Esophagus squamous epithelium (tissue), 4 donors: Measurements from ENCODE around the gene TMEM234.

Experiments
- CTCF ChIP-seq, 6 experiments: fragments of 450-650 bp in 4 of 6; fragments of 200-600 bp in 2 of 6; sonication (generic) in 2 of 6; IDR thresholded peaks; one replicate each; pipeline ENCODE4 v1.5.1; 2016 to 2019; ENCODE audit warnings: antibody characterized with exemption in 6 of 6, mild to moderate bottlenecking in 4 of 6, moderate library complexity in 4 of 6
- POLR2A ChIP-seq, 4 donors: fragments of 450-650 bp; IDR thresholded peaks; one replicate each; pipeline ENCODE4 v1.6.1; 2017; ENCODE audit warnings: antibody characterized with exemption in 4 of 4, mild to moderate bottlenecking in 4 of 4, moderate library complexity in 3 of 4

GRCh38 chr1:32172621-32173245 lies 49.4 kb downstream of the TMEM234 start:
- TF ChIP-seq CTCF (IDR thresholded peaks at IDR 0.05) = no peak
- no peak for TF ChIP-seq POLR2A (IDR thresholded peaks at IDR 0.05)
